Activated naive CD4-positive, alpha-beta T cell treated with anti-CD3 and anti-CD28 coated beads, Interleukin-2, amount 50 U/mL, for 16 hours (primary cell): ENCODE measurements around the gene SFXN4.
"Not testable (repeated sequence)": the region's sequence is repeated elsewhere in the genome, so short reads cannot be mapped to it uniquely, and the experiment has no call there.

Source experiments
- DNase-seq: peaks from one replicate; pipeline ENCODE4 v3.0.0-alpha.2; 2020

SFXN4 gene

GRCh38 chr10:119189811-119190282, 24.3 kb upstream of the SFXN4 start:
- DNase-seq, result no peak

GRCh38 chr10:119183664-119184412, 18.3 kb upstream of the SFXN4 start:
- no peak for DNase-seq

GRCh38 chr10:119180850-119181400, 15.4 kb upstream of the SFXN4 start:
- not testable (repeated sequence) for DNase-seq

- peak; percentile 97 for DNase-seq
These were observed 13.0 kb upstream of the SFXN4 start, which contains the start of gene PRDX3 for GRCh38 chr10:119178372-119179119. PRDX3 (minus strand) TSS chr10:119178812; CDS start chr10:119178790, 22 bp downstream.

GRCh38 chr10:119177708-119178371, 12.3 kb upstream of the SFXN4 start:
- DNase-seq, result peak; percentile 45

GRCh38 chr10:119176166-119176565, 10.7 kb upstream of the SFXN4 start:
- DNase-seq, result no peak

- DNase-seq, result no peak
These were observed 8.6 kb upstream of the SFXN4 start for GRCh38 chr10:119174109-119174508.

- DNase-seq, result no peak
These were observed 1.5 kb upstream of the SFXN4 start for GRCh38 chr10:119167041-119167440.

GRCh38 chr10:119166564-119166963, 1.1 kb upstream of the SFXN4 start:
- no peak for DNase-seq

GRCh38 chr10:119166118-119166500, 595 bp upstream of the SFXN4 start:
- DNase-seq, result no peak

GRCh38 chr10:119162452-119163092, 2.9 kb downstream of the SFXN4 start:
- no peak for DNase-seq

- DNase-seq, result no peak
These were observed 3.6 kb downstream of the SFXN4 start for GRCh38 chr10:119161680-119162451.

GRCh38 chr10:119159332-119159731, 6.2 kb downstream of the SFXN4 start:
- DNase-seq, result no peak

- no peak for DNase-seq
These were observed 11.9 kb downstream of the SFXN4 start for GRCh38 chr10:119153661-119154060.

GRCh38 chr10:119153041-119153440, 12.5 kb downstream of the SFXN4 start:
- no peak for DNase-seq

- DNase-seq, result not testable (repeated sequence)
These were observed 13.9 kb downstream of the SFXN4 start for GRCh38 chr10:119151601-119152000.

GRCh38 chr10:119149729-119150128, 15.8 kb downstream of the SFXN4 start:
- DNase-seq, result no peak

- DNase-seq, result no peak
These were observed 16.4 kb downstream of the SFXN4 start for GRCh38 chr10:119149157-119149556.

- DNase-seq, result no peak
These were observed 21.9 kb downstream of the SFXN4 start for GRCh38 chr10:119143657-119144056.

- no peak for DNase-seq
These were observed 24.8 kb downstream of the SFXN4 start for GRCh38 chr10:119140603-119141245.

- DNase-seq, result peak; percentile 50
These were observed 25.9 kb downstream of the SFXN4 start for GRCh38 chr10:119139464-119140067.
